H9 (cell line): ENCODE results near the gene NPLOC4. TPM values are rescaled to one million over a fixed set of nuclear protein-coding genes. Genes with fewer than 3 reads are reported as not detected.

Experiments used
- DNase-seq: peaks from one replicate; pipeline ENCODE4 v3.0.0-alpha.2; 2017
- H2AFZ ChIP-seq: one replicate; pipeline ENCODE4 v1.6.1; 2013; ENCODE audit warnings: mild to moderate bottlenecking, low read length, control low read depth, moderate library complexity
- H2AK5ac ChIP-seq: 2 replicates; pipeline ENCODE4 v1.6.1; 2013; ENCODE audit warnings: low read length, control low read depth, mixed read lengths; ENCODE audit not compliant: insufficient read length
- H2BK120ac ChIP-seq: one replicate; pipeline ENCODE4 v1.6.1; 2013; ENCODE audit warnings: low read depth, mild to moderate bottlenecking, low read length, control low read depth, inconsistent platforms; ENCODE audit not compliant: poor library complexity, severe bottlenecking
- H2BK12ac ChIP-seq: 2 replicates; pipeline ENCODE4 v1.6.1; 2013; ENCODE audit warnings: low read length, control low read depth, mixed read lengths, low read depth; ENCODE audit not compliant: insufficient read length
- H2BK15ac ChIP-seq: 2 replicates; pipeline ENCODE4 v1.6.1; 2013; ENCODE audit warnings: low read depth, low read length, control low read depth
- H2BK20ac ChIP-seq: one replicate; pipeline ENCODE4 v1.6.1; 2013; ENCODE audit warnings: low read depth, mild to moderate bottlenecking, low read length, control low read depth, inconsistent platforms; ENCODE audit not compliant: poor library complexity, severe bottlenecking
- H2BK5ac ChIP-seq: 2 replicates; pipeline ENCODE4 v1.6.1; 2013; ENCODE audit warnings: low read length, control low read depth, mixed read lengths; ENCODE audit not compliant: insufficient read length
- H3K14ac ChIP-seq: 2 replicates; pipeline ENCODE4 v1.6.1; 2013; ENCODE audit warnings: low read length, control low read depth; ENCODE audit not compliant: insufficient read depth
- H3K18ac ChIP-seq: 2 replicates; pipeline ENCODE4 v1.6.1; 2013; ENCODE audit warnings: low read depth, mild to moderate bottlenecking, mixed read lengths, low read length, control low read depth; ENCODE audit not compliant: insufficient read length
- H3K23ac ChIP-seq: 2 replicates; pipeline ENCODE4 v1.6.1; 2013; ENCODE audit warnings: low read length, control low read depth, mixed read lengths, low read depth; ENCODE audit not compliant: insufficient read length
- H3K23me2 ChIP-seq: 2 replicates; pipeline ENCODE4 v1.6.1; 2013; ENCODE audit warnings: low read depth, mild to moderate bottlenecking, mixed read lengths, low read length, control low read depth; ENCODE audit not compliant: insufficient read length, poor library complexity, severe bottlenecking
- H3K27ac ChIP-seq: 2 replicates; pipeline ENCODE4 v1.5.1; 2013; ENCODE audit warnings: low read length, control low read depth, mixed read lengths, low read depth; ENCODE audit not compliant: insufficient read length
- H3K27me3 ChIP-seq: 2 replicates; pipeline ENCODE4 v1.6.1; 2013; ENCODE audit warnings: low read length, control low read depth, inconsistent platforms; ENCODE audit not compliant: insufficient read depth
- H3K4ac ChIP-seq: 2 replicates; pipeline ENCODE4 v1.6.1; 2013; ENCODE audit warnings: low read depth, mild to moderate bottlenecking, control low read depth, inconsistent platforms, low read length, moderate library complexity
- H3K4me1 ChIP-seq: 2 replicates; pipeline ENCODE4 v1.6.1; 2013; ENCODE audit warnings: low read length, control low read depth, inconsistent platforms; ENCODE audit not compliant: insufficient read depth
- H3K4me2 ChIP-seq: 2 replicates; pipeline ENCODE4 v1.6.1; 2013; ENCODE audit warnings: low read length, control low read depth, mixed read lengths; ENCODE audit not compliant: insufficient read length, insufficient read depth
- H3K56ac ChIP-seq: 2 replicates; pipeline ENCODE4 v1.6.1; 2013; ENCODE audit warnings: low read depth, mild to moderate bottlenecking, mixed read lengths, low read length, control low read depth; ENCODE audit not compliant: insufficient read length
- H3K79me1 ChIP-seq: 2 replicates; pipeline ENCODE4 v1.6.1; 2013; ENCODE audit warnings: low read depth, mild to moderate bottlenecking, moderate library complexity, low read length, control low read depth, inconsistent platforms; ENCODE audit not compliant: insufficient read depth, poor library complexity, severe bottlenecking
- H3K79me2 ChIP-seq: 2 replicates; pipeline ENCODE4 v1.6.1; 2013; ENCODE audit warnings: low read length, control low read depth, inconsistent platforms; ENCODE audit not compliant: insufficient read depth
- H3K9ac ChIP-seq: 2 replicates; pipeline ENCODE4 v1.6.1; 2013; ENCODE audit warnings: low read length, control low read depth, mixed read lengths; ENCODE audit not compliant: insufficient read length; ENCODE audit errors: extremely low read depth
- H3K9me3 ChIP-seq: one replicate; pipeline ENCODE4 v1.6.1; 2013; ENCODE audit warnings: low read depth, low read length, inconsistent platforms; ENCODE audit not compliant: control insufficient read depth
- H3T11ph ChIP-seq: one replicate; pipeline ENCODE4 v1.6.1; 2013; ENCODE audit warnings: mild to moderate bottlenecking, low read length, control low read depth, inconsistent platforms
- H4K20me1 ChIP-seq: one replicate; pipeline ENCODE4 v1.6.1; 2013; ENCODE audit not compliant: control insufficient read depth, insufficient read length, insufficient read depth
- H4K5ac ChIP-seq: 2 replicates; pipeline ENCODE4 v1.6.1; 2013; ENCODE audit warnings: low read depth, mild to moderate bottlenecking, mixed read lengths, low read length, control low read depth; ENCODE audit not compliant: insufficient read length
- H4K8ac ChIP-seq: replicated peaks from 2 replicates; pipeline ENCODE4 v1.6.1; 2013; ENCODE audit warnings: low read length, control low read depth, mixed read lengths, low read depth; ENCODE audit not compliant: insufficient read length
- H4K91ac ChIP-seq: 2 replicates; pipeline ENCODE4 v1.6.1; 2013; ENCODE audit warnings: low read depth, mild to moderate bottlenecking, moderate library complexity, mixed read lengths, low read length, control low read depth; ENCODE audit not compliant: insufficient read length
- H3K27ac Mint-ChIP-seq, 3 experiments: 2 replicates in 2 of 3; 3 replicates in 1 of 3; pipeline ENCODE4 v1.8.0; 2020 to 2021; ENCODE audit warnings: mixed read lengths in 3 of 3, mild to moderate bottlenecking in 1 of 3, moderate library complexity in 1 of 3
- H3K27me3 Mint-ChIP-seq: 2 replicates; pipeline ENCODE4 v1.8.0; 2021; ENCODE audit warnings: low read depth, mild to moderate bottlenecking, moderate library complexity, mixed read lengths
- H3K36me3 Mint-ChIP-seq, 3 experiments: 2 replicates in 2 of 3; 3 replicates in 1 of 3; pipeline ENCODE4 v1.8.0; 2020 to 2021; ENCODE audit warnings: low read depth in 3 of 3, mixed read lengths in 3 of 3; ENCODE audit not compliant: insufficient read depth in 1 of 3
- H3K4me1 Mint-ChIP-seq, 2 experiments: 2 replicates each; pipeline ENCODE4 v1.8.0; 2020; ENCODE audit warnings: mixed read lengths in 2 of 2
- H3K4me3 Mint-ChIP-seq, 2 experiments: 2 replicates in 1 of 2; 3 replicates in 1 of 2; pipeline ENCODE4 v1.8.0; 2020 to 2021; ENCODE audit warnings: mild to moderate bottlenecking in 2 of 2, mixed read lengths in 2 of 2, moderate library complexity in 1 of 2
- H3K9me3 Mint-ChIP-seq, 2 experiments: 2 replicates in 1 of 2; 3 replicates in 1 of 2; pipeline ENCODE4 v1.8.0; 2020; ENCODE audit warnings: mild to moderate bottlenecking in 2 of 2, mixed read lengths in 2 of 2, moderate library complexity in 1 of 2
- WGBS: extraction: QIAGEN DNeasy Blood & Tissue Kit; methylation state at CpG from one replicate; pipeline ENCODE4 v1.1.7; 2013; ENCODE audit warnings: missing lambda C conversion rate, low lambda C conversion rate, mixed read lengths; ENCODE audit not compliant: insufficient read length; ENCODE audit errors: extremely low coverage; 5-methylcytosine and 5-hydroxymethylcytosine counted together
- total RNA-seq: library from RNA; stranded (reverse); gene quantifications from 2 replicates; pipeline ENCODE4 v1.2.1, GENCODE V29; 2021
- TF ChIP-seq, protein P1 (sequence below): fragments of 200-600 bp; sonication (generic); conservative IDR thresholded peaks from 3 replicates; pipeline ENCODE4 v1.8.0; 2021; ENCODE audit warnings: antibody characterized with exemption, mild to moderate bottlenecking

The NPLOC4 gene
- total RNA-seq, 1 experiment from 2014 or later: 103 TPM

DNA sequence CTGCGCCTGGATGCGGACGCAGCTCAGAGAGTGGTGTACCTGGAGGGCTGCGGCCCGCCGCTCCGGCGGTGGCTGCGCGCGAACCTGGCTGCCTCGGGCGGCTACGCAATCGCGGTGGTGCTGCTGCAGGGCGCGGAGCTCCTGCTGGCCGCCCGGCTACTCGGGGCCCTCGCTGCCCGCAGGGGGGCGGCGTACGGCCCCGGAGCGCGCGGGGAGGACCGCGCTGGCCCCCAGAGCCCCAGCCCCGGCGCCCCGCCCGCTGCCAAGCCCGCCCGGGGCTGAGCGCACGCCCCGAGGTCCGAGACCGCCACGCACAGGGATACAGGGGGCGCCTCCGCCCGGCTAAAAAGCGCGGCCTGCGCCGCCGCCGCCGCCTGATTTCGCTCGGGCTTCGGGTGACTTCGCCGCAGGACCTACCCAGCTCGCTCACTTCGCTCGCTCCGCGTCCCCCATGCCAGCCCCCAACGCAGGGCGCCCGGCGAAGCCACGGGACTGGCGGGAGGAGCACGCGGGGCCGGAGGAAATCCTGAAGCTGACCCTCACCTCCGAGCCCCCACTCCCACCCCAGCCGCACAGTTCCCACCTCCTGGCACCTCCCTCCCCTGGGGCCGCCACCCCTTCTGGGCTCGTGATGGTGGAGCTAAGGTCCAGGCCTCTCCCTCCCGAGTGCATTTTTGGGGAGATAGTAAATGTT, 11.2 kb upstream of the NPLOC4 start:
- H3K4me1 Mint-ChIP-seq: peaks cover 8 to 10% of the 10 kb centered on the region in 2 experiments; a peak in 3 of 4 replicates
- Histone ChIP-seq H2BK12ac (no peak overlapping the region), H3K79me1 (no peaks in the 10 kb centered on the region), H2BK120ac (no peak overlapping the region), H4K91ac (no peak overlapping the region), H2BK15ac (no peak overlapping the region), H2AK5ac (no peak overlapping the region), H3K4ac (no peak overlapping the region), H3K56ac (no peak overlapping the region), H4K5ac (no peak overlapping the region), H3K9me3 (no peaks in the 10 kb centered on the region), H2BK20ac (no peak overlapping the region), H3K4me1 (no peaks in the 10 kb centered on the region), H3K23me2 (no peaks in the 10 kb centered on the region), H4K20me1 (no peaks in the 10 kb centered on the region), H3K27ac (no peak overlapping the region), H3K27me3 (no peaks in the 10 kb centered on the region; the same call in 1 of the 2 replicates), H3K9ac (no peak overlapping the region), H3K4me2 (no peak overlapping the region), H4K8ac (no peak overlapping the region), H3K23ac (no peak overlapping the region), H3K14ac (no peak overlapping the region), H3K18ac (no peak overlapping the region), H2BK5ac (no peak overlapping the region), H3K79me2 (no peaks in the 10 kb centered on the region), H3T11ph (no peak overlapping the region), H2AFZ (no peak overlapping the region)
- TF ChIP-seq, protein P1, sequence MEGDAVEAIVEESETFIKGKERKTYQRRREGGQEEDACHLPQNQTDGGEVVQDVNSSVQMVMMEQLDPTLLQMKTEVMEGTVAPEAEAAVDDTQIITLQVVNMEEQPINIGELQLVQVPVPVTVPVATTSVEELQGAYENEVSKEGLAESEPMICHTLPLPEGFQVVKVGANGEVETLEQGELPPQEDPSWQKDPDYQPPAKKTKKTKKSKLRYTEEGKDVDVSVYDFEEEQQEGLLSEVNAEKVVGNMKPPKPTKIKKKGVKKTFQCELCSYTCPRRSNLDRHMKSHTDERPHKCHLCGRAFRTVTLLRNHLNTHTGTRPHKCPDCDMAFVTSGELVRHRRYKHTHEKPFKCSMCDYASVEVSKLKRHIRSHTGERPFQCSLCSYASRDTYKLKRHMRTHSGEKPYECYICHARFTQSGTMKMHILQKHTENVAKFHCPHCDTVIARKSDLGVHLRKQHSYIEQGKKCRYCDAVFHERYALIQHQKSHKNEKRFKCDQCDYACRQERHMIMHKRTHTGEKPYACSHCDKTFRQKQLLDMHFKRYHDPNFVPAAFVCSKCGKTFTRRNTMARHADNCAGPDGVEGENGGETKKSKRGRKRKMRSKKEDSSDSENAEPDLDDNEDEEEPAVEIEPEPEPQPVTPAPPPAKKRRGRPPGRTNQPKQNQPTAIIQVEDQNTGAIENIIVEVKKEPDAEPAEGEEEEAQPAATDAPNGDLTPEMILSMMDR: no peak
- no peaks in the 10 kb centered on the region; the same call in 1 of the 2 replicates for H3K27me3 Mint-ChIP-seq
- DNase-seq: peak; percentile 47
- no peaks in the 10 kb centered on the region for H3K36me3 Mint-ChIP-seq
- H3K27ac Mint-ChIP-seq: no peak overlapping the region
- no peaks in the 10 kb centered on the region; a peak in 2 of 5 replicates for H3K9me3 Mint-ChIP-seq
- peak overlapping the region in 1 of 2 experiments; percentile 48; a peak in 2 of 5 replicates for H3K4me3 Mint-ChIP-seq
- WGBS: no CpG with 5 or more reads among the region's 78 CpGs
